IPS DF 6.9 (cell line): ENCODE measurements around the gene MESP2.
"Not testable (repeated sequence)": the region's sequence is repeated elsewhere in the genome, so short reads cannot be mapped to it uniquely, and the experiment has no call there.

Experiments used
- DNase-seq: peaks from one replicate; pipeline ENCODE4 v3.0.0-alpha.2; 2013; ENCODE audit warnings: low read depth, low spot score
- H3K27ac ChIP-seq: one replicate; pipeline ENCODE4 v1.5.1; 2013; ENCODE audit warnings: low read length, control low read depth
- H3K27me3 ChIP-seq: 2 replicates; pipeline ENCODE4 v1.6.1; 2013; ENCODE audit warnings: mild to moderate bottlenecking, low read length; ENCODE audit not compliant: control insufficient read depth, insufficient read depth
- H3K36me3 ChIP-seq: 2 replicates; pipeline ENCODE4 v1.6.1; 2013; ENCODE audit warnings: low read length; ENCODE audit not compliant: control insufficient read depth, insufficient read depth
- H3K4me1 ChIP-seq: 2 replicates; pipeline ENCODE4 v1.6.1; 2013; ENCODE audit warnings: low read length; ENCODE audit not compliant: control insufficient read depth, insufficient read depth
- H3K4me3 ChIP-seq: 2 replicates; pipeline ENCODE4 v1.5.1; 2013; ENCODE audit warnings: mild to moderate bottlenecking, low read length
- H3K9me3 ChIP-seq: 2 replicates; pipeline ENCODE4 v1.6.1; 2013; ENCODE audit warnings: low read length, inconsistent platforms; ENCODE audit not compliant: control insufficient read depth, insufficient read depth
- WGBS: extraction: QIAGEN DNeasy Blood & Tissue Kit; methylation state at CpG from one replicate; pipeline ENCODE4 v1.1.7; 2013; ENCODE audit warnings: mixed read lengths, missing lambda C conversion rate; ENCODE audit not compliant: insufficient read length, insufficient coverage; 5-methylcytosine and 5-hydroxymethylcytosine counted together

Gene MESP2

DNA sequence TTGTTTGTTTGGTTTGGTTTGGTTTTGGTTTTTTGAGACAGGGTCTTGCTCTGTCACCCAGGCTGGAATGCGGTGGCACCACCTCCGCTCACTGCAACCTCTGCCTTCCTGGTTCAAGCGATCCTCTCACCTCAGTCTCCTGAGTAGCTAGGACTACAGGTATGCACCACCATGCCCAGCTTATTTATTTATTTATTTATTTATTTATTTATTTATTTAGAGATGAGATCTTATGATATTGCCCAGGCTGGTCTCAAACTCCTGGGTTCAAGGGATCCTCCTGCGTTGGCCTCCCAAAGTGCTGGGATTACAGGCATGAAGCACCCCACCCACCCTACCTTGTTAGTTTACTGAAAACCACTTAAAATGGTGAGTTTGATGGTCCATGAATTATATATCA, 12.5 kb downstream of the MESP2 start:
- H3K27ac ChIP-seq, H3K4me3 ChIP-seq, H3K9me3 ChIP-seq, H3K4me1 ChIP-seq, DNase-seq, H3K36me3 ChIP-seq, H3K27me3 ChIP-seq: not testable (repeated sequence)
- WGBS: no CpG with 5 or more reads among the region's 4 CpGs

DNA sequence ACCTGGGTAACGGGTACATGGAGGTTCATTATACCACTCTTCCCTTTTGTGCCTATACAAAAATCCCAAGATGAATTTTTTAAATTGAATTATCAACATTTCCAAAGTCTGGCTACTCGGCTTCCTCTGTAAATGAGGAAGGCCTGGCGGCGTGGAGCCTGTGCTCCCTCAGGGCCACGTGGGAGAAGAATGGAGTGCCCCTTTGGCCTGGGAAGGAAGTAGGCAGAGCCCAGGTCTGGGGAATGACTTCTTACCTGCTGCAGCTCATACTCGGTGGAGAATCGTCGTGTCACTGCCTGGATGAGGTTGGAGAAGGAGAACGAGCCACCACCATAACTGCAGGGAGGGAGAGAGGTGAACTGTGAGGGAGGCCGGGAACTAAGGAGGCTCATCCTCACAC, 14.1 kb downstream of the MESP2 start:
- Histone ChIP-seq H3K4me3 (no peak overlapping the region), H3K36me3 (no peaks in the 10 kb centered on the region), H3K4me1 (no peaks in the 10 kb centered on the region), H3K9me3 (no peaks in the 10 kb centered on the region), H3K27ac (no peak overlapping the region), H3K27me3 (no peaks in the 10 kb centered on the region)
- no CpG with 5 or more reads among the region's 10 CpGs for WGBS
- no peak for DNase-seq

GRCh38 chr15:89790661-89791060, 14.5 kb downstream of the MESP2 start:
- Histone ChIP-seq H3K27ac (no peak overlapping the region), H3K4me1 (no peaks in the 10 kb centered on the region), H3K9me3 (no peaks in the 10 kb centered on the region), H3K36me3 (no peaks in the 10 kb centered on the region), H3K27me3 (no peaks in the 10 kb centered on the region), H3K4me3 (no peak overlapping the region)
- no peak for DNase-seq
- WGBS: no CpG with 5 or more reads among the region's 16 CpGs

DNA sequence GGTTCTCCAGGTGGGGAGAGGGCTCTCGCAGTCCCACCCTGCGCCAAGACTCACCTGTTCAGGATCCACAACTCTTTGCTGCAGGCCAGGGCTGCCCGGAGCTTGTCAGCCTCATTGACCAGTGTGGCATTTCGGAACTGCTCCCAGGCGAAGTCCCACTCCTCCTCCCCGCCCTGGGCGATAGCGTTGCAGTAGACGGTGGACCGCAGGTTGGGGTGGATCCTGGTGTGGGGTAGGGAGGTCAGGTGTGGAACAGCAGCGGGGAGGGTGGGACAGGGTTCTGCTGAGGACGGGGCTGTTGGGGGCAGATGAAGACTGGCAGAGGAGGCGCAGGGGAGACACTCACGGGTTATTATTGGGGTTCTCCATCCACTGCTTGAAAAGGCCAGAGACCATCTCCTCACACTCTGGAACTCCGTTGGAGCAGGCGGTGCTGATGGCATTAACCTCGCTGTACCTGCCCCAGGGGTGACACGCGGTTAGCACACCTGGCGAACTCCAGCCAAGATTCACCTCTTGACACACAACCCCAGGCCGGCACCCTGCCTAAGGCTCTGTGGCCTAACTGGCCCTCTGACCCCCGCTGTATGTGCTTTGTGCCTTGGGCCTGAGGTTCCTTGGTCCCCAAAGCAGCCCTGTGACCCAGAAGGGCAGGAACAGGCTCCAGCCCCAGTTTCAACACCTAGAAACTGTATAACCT, 16.1 kb downstream of the MESP2 start:
- no peak for DNase-seq
- H3K27ac ChIP-seq: no peak overlapping the region
- no peaks in the 10 kb centered on the region for H3K27me3 ChIP-seq
- WGBS: no CpG with 5 or more reads among the region's 22 CpGs
- H3K36me3 ChIP-seq: no peaks in the 10 kb centered on the region
- H3K4me3 ChIP-seq: no peak overlapping the region
- no peaks in the 10 kb centered on the region for H3K4me1 ChIP-seq
- no peaks in the 10 kb centered on the region for H3K9me3 ChIP-seq

DNA sequence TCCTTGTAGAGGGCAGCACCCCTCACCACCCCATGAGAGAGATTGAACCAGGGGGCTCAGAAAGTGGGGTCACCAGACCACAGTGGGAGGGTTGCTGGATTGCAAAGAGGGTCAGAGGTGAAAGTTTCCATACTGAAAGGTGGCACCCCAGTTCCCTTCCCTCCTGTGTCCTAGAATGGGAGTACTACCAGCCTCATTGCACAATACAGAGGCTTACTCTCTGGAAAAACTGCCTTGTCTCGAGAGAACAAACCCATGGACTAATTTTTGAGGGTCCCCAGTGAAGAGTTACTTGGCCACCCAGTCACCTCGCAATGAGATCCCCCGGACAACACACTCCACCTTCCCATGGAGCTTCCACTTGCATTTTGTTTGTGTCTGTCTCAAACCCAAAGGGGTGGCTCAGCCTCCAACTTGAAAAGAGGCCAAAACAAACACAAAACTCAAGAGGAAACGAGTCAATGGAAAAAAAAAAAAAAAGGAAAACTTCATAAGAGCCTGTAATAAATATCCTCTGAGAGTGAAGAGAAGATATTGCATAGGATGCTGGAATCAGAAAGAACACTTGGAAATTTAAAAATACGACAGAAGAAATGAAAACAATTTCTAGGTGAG, 18.6 kb downstream of the MESP2 start:
- WGBS: no CpG with 5 or more reads among the region's 5 CpGs
- DNase-seq: no peak
- Histone ChIP-seq H3K27ac (no peak overlapping the region), H3K4me3 (no peak overlapping the region), H3K4me1 (no peaks in the 10 kb centered on the region), H3K36me3 (no peaks in the 10 kb centered on the region), H3K9me3 (no peaks in the 10 kb centered on the region), H3K27me3 (no peaks in the 10 kb centered on the region)

- Histone ChIP-seq H3K4me1 (no peaks in the 10 kb centered on the region), H3K9me3 (no peaks in the 10 kb centered on the region), H3K27ac (no peak overlapping the region), H3K27me3 (no peaks in the 10 kb centered on the region), H3K4me3 (no peak overlapping the region), H3K36me3 (no peaks in the 10 kb centered on the region)
- no peak for DNase-seq
Observed at GRCh38 chr15:89795996-89796395, 19.9 kb downstream of the MESP2 start.

DNA sequence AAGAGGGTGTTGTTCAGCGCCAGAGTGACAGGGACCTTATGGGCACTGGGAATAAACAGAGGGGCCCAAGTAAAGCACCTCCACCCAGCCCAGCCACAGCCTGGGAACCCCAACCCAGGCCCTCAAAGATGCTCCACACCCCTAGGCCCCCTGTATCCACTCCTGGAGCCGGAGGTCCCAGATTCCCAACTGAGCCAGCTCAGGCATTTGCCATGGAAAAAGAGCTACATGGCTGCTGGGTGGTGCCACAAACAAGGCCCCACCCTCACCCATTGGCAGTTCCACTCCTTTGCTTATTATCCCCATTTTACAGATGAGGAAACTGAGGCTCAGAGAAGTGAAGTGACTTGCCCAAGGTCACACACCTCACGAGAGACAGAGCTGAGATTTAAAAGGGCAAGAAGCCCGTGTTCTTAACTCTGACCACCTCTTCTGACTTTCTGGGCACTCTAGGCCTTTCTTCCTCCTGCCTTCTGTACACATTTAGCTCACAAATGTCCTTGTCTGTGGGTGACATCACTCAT, 21.6 kb downstream of the MESP2 start:
- no CpG with 5 or more reads among the region's 4 CpGs for WGBS

GRCh38 chr15:89799011-89799911, 23.1 kb downstream of the MESP2 start:
- no peak overlapping the region for H3K27ac ChIP-seq
- no peak for DNase-seq
- H3K9me3 ChIP-seq: no peaks in the 10 kb centered on the region
- H3K4me3 ChIP-seq: no peak overlapping the region
- no CpG with 5 or more reads among the region's 20 CpGs for WGBS
- H3K4me1 ChIP-seq: no peaks in the 10 kb centered on the region
- no peaks in the 10 kb centered on the region for H3K27me3 ChIP-seq
- no peaks in the 10 kb centered on the region for H3K36me3 ChIP-seq

More for the DNA sequence above, 21.6 kb downstream of the MESP2 start:
- Histone ChIP-seq H3K36me3 (no peaks in the 10 kb centered on the region), H3K27me3 (no peaks in the 10 kb centered on the region), H3K4me3 (no peak overlapping the region), H3K9me3 (no peaks in the 10 kb centered on the region), H3K4me1 (no peaks in the 10 kb centered on the region), H3K27ac (no peak overlapping the region)
- no peak for DNase-seq

DNA sequence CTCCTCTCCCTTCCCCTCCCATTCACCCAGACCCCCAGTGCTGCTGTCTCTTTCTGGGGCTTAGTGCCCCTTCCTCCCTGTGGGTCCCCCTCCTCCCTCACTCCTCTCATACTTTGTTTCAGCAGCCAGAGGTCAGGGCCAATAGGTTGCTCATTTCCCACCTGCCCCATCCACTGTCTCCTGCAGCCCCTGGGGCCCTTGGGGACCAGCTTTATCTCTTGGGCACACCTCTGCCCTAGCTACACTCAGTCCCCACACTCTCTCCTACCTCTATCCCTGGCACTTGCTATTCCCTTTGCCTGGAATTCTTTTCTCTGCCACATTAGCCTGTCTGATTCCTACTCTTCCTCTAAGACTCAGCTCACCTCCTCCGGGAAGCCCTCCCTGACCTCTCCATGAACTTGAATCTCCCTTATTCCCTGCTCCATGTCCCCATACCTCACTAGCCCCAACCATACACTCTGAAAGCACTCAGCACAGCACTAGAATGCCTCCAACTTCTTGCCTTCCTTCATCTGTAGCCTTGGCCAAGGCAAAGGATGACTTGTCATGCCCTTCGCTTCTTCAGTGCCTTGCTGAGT, 23.9 kb downstream of the MESP2 start:
- no peaks in the 10 kb centered on the region for H3K9me3 ChIP-seq
- no CpG with 5 or more reads among the region's 2 CpGs for WGBS
- no peaks in the 10 kb centered on the region for H3K27me3 ChIP-seq
- no peak overlapping the region for H3K4me3 ChIP-seq
- H3K36me3 ChIP-seq: no peaks in the 10 kb centered on the region
- no peaks in the 10 kb centered on the region for H3K4me1 ChIP-seq
- DNase-seq: no peak
- no peak overlapping the region for H3K27ac ChIP-seq

- no peaks in the 10 kb centered on the region for H3K27me3 ChIP-seq
- H3K9me3 ChIP-seq: no peaks in the 10 kb centered on the region
- H3K4me3 ChIP-seq: no peak overlapping the region
- DNase-seq: no peak
- no CpG with 5 or more reads among the region's 21 CpGs for WGBS
- no peaks in the 10 kb centered on the region for H3K4me1 ChIP-seq
- H3K36me3 ChIP-seq: no peaks in the 10 kb centered on the region
- H3K27ac ChIP-seq: no peak overlapping the region
Observed at GRCh38 chr15:89801471-89802195, 25.5 kb downstream of the MESP2 start.
